Stomach (tissue), 9 donors: ENCODE measurements around the gene GRHPR. TPM values are rescaled to one million over a fixed set of nuclear protein-coding genes. Genes with fewer than 3 reads are reported as not detected.

Experiments
- DNase-seq, 2 donors: peaks; one replicate each; pipeline versions ENCODE4 v3.0.0 to v3.0.0-alpha.2; 2013 to 2019
- H3K27ac ChIP-seq, 5 donors: fragments of 200-600 bp in 4 of 5; sonication (generic) in 4 of 5; one replicate each; pipeline ENCODE4 v1.5.1; 2013 to 2019; ENCODE audit warnings: mild to moderate bottlenecking in 1 of 5, moderate library complexity in 1 of 5
- H3K27me3 ChIP-seq, 3 donors: fragments of 200-600 bp; sonication (generic); one replicate each; pipeline ENCODE4 v1.5.1; 2017 to 2019; ENCODE audit warnings: mixed run types in 1 of 3
- H3K36me3 ChIP-seq, 4 donors: fragments of 200-600 bp; sonication (generic); 1 replicate in 3 of 4; 2 replicates in 1 of 4; pipeline ENCODE4 v1.5.1; 2016 to 2019
- H3K4me1 ChIP-seq, 4 donors: fragments of 200-600 bp; sonication (generic); one replicate each; pipeline ENCODE4 v1.5.1; 2016 to 2019
- H3K4me3 ChIP-seq, 4 donors: fragments of 200-600 bp; sonication (generic) in 3 of 4; one replicate each; pipeline ENCODE4 v1.5.1; 2016 to 2019; ENCODE audit warnings: mild to moderate bottlenecking in 1 of 4
- H3K9me3 ChIP-seq, 4 donors: fragments of 200-600 bp; sonication (generic); one replicate each; pipeline ENCODE4 v1.5.1; 2016 to 2019
- CTCF ChIP-seq, 7 experiments: fragments of 450-650 bp in 4 of 7; fragments of 200-600 bp in 3 of 7; sonication (generic) in 3 of 7; IDR thresholded peaks; one replicate each; pipeline ENCODE4 v1.5.1; 2016 to 2019; ENCODE audit warnings: antibody characterized with exemption in 7 of 7, control low read depth in 2 of 7, mild to moderate bottlenecking in 1 of 7
- EP300 ChIP-seq: sonication (generic); formaldehyde crosslinking; IDR thresholded peaks from one replicate; pipeline ENCODE4 v1.6.1; 2017; ENCODE audit warnings: antibody characterized with exemption
- POLR2A ChIP-seq, 4 donors: fragments of 450-650 bp; IDR thresholded peaks; one replicate each; pipeline ENCODE4 v1.6.1; 2016; ENCODE audit warnings: antibody characterized with exemption in 4 of 4, control low read depth in 2 of 4, mild to moderate bottlenecking in 1 of 4, moderate library complexity in 1 of 4
- POLR2AphosphoS5 ChIP-seq, 3 donors: sonication (generic); formaldehyde crosslinking; IDR thresholded peaks; one replicate each; pipeline ENCODE4 v1.6.1; 2016; ENCODE audit warnings: antibody characterized with exemption in 3 of 3
- WGBS, 5 donors: extraction: QIAGEN DNeasy Blood & Tissue Kit in 3 of 5; methylation state at CpG; one replicate each; pipeline versions ENCODE4 v1.1.5 to v1.1.7; 2013 to 2018; 5-methylcytosine and 5-hydroxymethylcytosine counted together
- intact Hi-C: fragments of 100-400 bp; cut with DNase I; formaldehyde crosslinking; loops from one replicate; pipeline ENCODE4 v1.15.1; 2023; ENCODE audit warnings: low total_unique reads
- polyA plus RNA-seq, 3 donors: library from polyadenylated mRNA; stranded (reverse); fragments of 200-250 nt; gene quantifications; one replicate each; pipeline ENCODE4 v1.2.3, GENCODE V29; 2013
- total RNA-seq, 5 donors: library from RNA; depleted of rRNA; stranded (reverse); fragments of >200 nt; gene quantifications; one replicate each; pipeline versions ENCODE4 v1.1.0 to v1.2.3, GENCODE V29; 2014 to 2016
- donor health status: healthy with polysubstance abuse.
- donor health status: Bipolar disorder and iron deficiency.
- donor health status: healthy.

GRHPR gene
- total and polyA plus RNA-seq, 8 donors, result 48.7 to 111 (median 81.4) TPM

GRCh38 chr9:37485389-37486255 is 63.1 kb downstream of the GRHPR start, which contains the start of gene POLR1E:
TSS of gene POLR1E (plus strand) at chr9:37485948. CDS start at chr9:37486048, 100 bp downstream.
- WGBS, 5 donors, result 1 to 5% (median 3%) methylated on average over 44 to 56 of the region's 56 CpGs
- no peak for TF ChIP-seq EP300
- TF ChIP-seq POLR2A (IDR thresholded peaks at IDR 0.05), result peak in 1 of 4 donors; percentile 45
- no peak for TF ChIP-seq CTCF (IDR thresholded peaks at IDR 0.05)
- peak; percentile 61 to 91 (median 78) for TF ChIP-seq POLR2AphosphoS5 (IDR thresholded peaks at IDR 0.05)
- DNase-seq, result peak; percentile 98
- Histone ChIP-seq H3K27me3 (peaks cover 0 to 10% (median 0%) of the 10 kb centered on the region in 3 donors), H3K4me1 (peaks cover 24 to 44% (median 30%) of the 10 kb centered on the region in 4 donors), H3K9me3 (no peaks in the 10 kb centered on the region), H3K27ac (peak within 1 kb of the TSS; percentile 65 to 94 (median 86)), H3K36me3 (peaks cover 7 to 29% (median 25%) of the 10 kb centered on the region in 4 donors), H3K4me3 (peak within 1 kb of the TSS; percentile 65 to 93 (median 82))
- intact Hi-C loops, result no loop called here

- TF ChIP-seq CTCF (IDR thresholded peaks at IDR 0.05) (no peak), POLR2AphosphoS5 (IDR thresholded peaks at IDR 0.05) (no peak), EP300 (no peak), POLR2A (IDR thresholded peaks at IDR 0.05) (no peak)
- no peak for DNase-seq
- intact Hi-C loops, result no loop called here
- WGBS, 5 donors, result 1 to 4% (median 3%) methylated on average over 7 of the region's 7 CpGs
- peaks cover 7 to 35% (median 31%) of the 10 kb centered on the region in 4 donors for H3K36me3 ChIP-seq
- H3K4me3 ChIP-seq, result peak overlapping the region; percentile 65 to 93 (median 82)
- H3K27me3 ChIP-seq, result peaks cover 0 to 6% (median 0%) of the 10 kb centered on the region in 3 donors
- H3K9me3 ChIP-seq, result no peaks in the 10 kb centered on the region
- H3K4me1 ChIP-seq, result peaks cover 24 to 44% (median 30%) of the 10 kb centered on the region in 4 donors
- H3K27ac ChIP-seq, result peak overlapping the region; percentile 59 to 94 (median 86)
Measured at GRCh38 chr9:37486256-37486615, 63.7 kb downstream of the GRHPR start.

Other genes starting within 250 kb of the GRHPR start
- 10 to 100 TPM in 3 of 5 donors, 1 to 10 TPM in 1, not detected in 1; 6.7 to 16.5 (median 13.8) TPM for gene ZBTB5, start 42.8 kb downstream of the GRHPR start, total RNA-seq
- 1 to 10 TPM; 2.2 to 3.9 (median 2.6) TPM for gene ZBTB5, start 42.8 kb downstream of the GRHPR start, polyA plus RNA-seq
- 10 to 100 TPM in 4 of 5 donors, 1 to 10 TPM in 1; 5.5 to 26.4 (median 19.8) TPM for gene POLR1E, start 63.3 kb downstream of the GRHPR start, total RNA-seq
- gene POLR1E, start 63.3 kb downstream of the GRHPR start, polyA plus RNA-seq, result 10 to 100 TPM; 14.8 to 21.5 (median 17.3) TPM
- gene FBXO10, start 153.7 kb downstream of the GRHPR start, total RNA-seq, result 1 to 10 TPM in 3 of 5 donors, under 1 TPM in 2; 0.43 to 6.2 (median 2.9) TPM
- 1 to 10 TPM in 2 of 3 donors, under 1 TPM in 1; 0.61 to 2.2 (median 1.9) TPM for gene FBXO10, start 153.7 kb downstream of the GRHPR start, polyA plus RNA-seq
- 100 to 1,000 TPM in 2 of 5 donors, 10 to 100 TPM in 3; 29.3 to 156 (median 55.8) TPM for gene TOMM5, start 169.9 kb downstream of the GRHPR start, total RNA-seq
- 100 to 1,000 TPM; 115 to 173 (median 169) TPM for gene TOMM5, start 169.9 kb downstream of the GRHPR start, polyA plus RNA-seq
- under 1 TPM in 3 of 5 donors, not detected in 2; under 0.01 to 0.18 (median 0.14) TPM for gene FRMPD1, start 228.3 kb downstream of the GRHPR start, total RNA-seq
- gene FRMPD1, start 228.3 kb downstream of the GRHPR start, polyA plus RNA-seq, result under 1 TPM in 1 of 3 donors, not detected in 2; 0.05 TPM